Tibial nerve (tissue), 4 donors: ENCODE data around the gene TEX264. TPM values are rescaled to one million over a fixed set of nuclear protein-coding genes. Genes with fewer than 3 reads are reported as not detected.

Experiments used
- DNase-seq, 2 donors: peaks; one replicate each; pipeline ENCODE4 v3.0.0-alpha.2; 2019; ENCODE audit warnings: low spot score in 2 of 2
- H3K27ac ChIP-seq, 4 donors: fragments of 200-600 bp; sonication (generic) in 3 of 4; one replicate each; pipeline ENCODE4 v1.5.1; 2017 to 2019; ENCODE audit warnings: mild to moderate bottlenecking in 1 of 4
- H3K27me3 ChIP-seq, 2 donors: fragments of 200-600 bp; sonication (generic) in 1 of 2; one replicate each; pipeline versions ENCODE4 v1.5.1 to v1.6.0; 2017 to 2019
- H3K36me3 ChIP-seq, 3 donors: fragments of 200-600 bp; sonication (generic); one replicate each; pipeline ENCODE4 v1.5.1; 2018 to 2019
- H3K4me1 ChIP-seq, 4 donors: fragments of 200-600 bp; sonication (generic) in 3 of 4; one replicate each; pipeline ENCODE4 v1.5.1; 2017 to 2019
- H3K4me3 ChIP-seq, 4 donors: fragments of 200-600 bp; sonication (generic) in 3 of 4; one replicate each; pipeline ENCODE4 v1.5.1; 2017 to 2019; ENCODE audit warnings: mild to moderate bottlenecking in 1 of 4, moderate library complexity in 1 of 4
- H3K9me3 ChIP-seq, 4 donors: fragments of 200-600 bp; sonication (generic) in 3 of 4; one replicate each; pipeline ENCODE4 v1.5.1; 2017 to 2019
- EP300 ChIP-seq, 2 donors: sonication (generic); formaldehyde crosslinking; IDR thresholded peaks; one replicate each; pipeline ENCODE4 v1.6.1; 2017; ENCODE audit warnings: antibody characterized with exemption in 2 of 2, mild to moderate bottlenecking in 1 of 2
- POLR2A ChIP-seq, 2 donors: fragments of 450-650 bp; IDR thresholded peaks; one replicate each; pipeline ENCODE4 v1.6.1; 2017; ENCODE audit warnings: antibody characterized with exemption in 2 of 2, mild to moderate bottlenecking in 2 of 2, moderate library complexity in 2 of 2
- WGBS, 2 donors: methylation state at CpG; one replicate each; pipeline ENCODE4 v1.1.5; 2018; 5-methylcytosine and 5-hydroxymethylcytosine counted together
- total RNA-seq, 4 donors: library from RNA; depleted of rRNA; stranded (reverse); fragments of >200 nt; gene quantifications; one replicate each; pipeline ENCODE4 v1.1.0, GENCODE V29; 2016
- TF ChIP-seq, protein P1 (sequence below), 5 experiments: fragments of 200-600 bp in 3 of 5; fragments of 450-650 bp in 2 of 5; sonication (generic) in 3 of 5; IDR thresholded peaks; one replicate each; pipeline ENCODE4 v1.5.1; 2016 to 2019; ENCODE audit warnings: antibody characterized with exemption in 5 of 5, mild to moderate bottlenecking in 3 of 5, moderate library complexity in 2 of 5

The TEX264 gene
- total RNA-seq, 4 donors from 2014 or later: 68.8 to 80.0 (median 73.2) TPM

DNA sequence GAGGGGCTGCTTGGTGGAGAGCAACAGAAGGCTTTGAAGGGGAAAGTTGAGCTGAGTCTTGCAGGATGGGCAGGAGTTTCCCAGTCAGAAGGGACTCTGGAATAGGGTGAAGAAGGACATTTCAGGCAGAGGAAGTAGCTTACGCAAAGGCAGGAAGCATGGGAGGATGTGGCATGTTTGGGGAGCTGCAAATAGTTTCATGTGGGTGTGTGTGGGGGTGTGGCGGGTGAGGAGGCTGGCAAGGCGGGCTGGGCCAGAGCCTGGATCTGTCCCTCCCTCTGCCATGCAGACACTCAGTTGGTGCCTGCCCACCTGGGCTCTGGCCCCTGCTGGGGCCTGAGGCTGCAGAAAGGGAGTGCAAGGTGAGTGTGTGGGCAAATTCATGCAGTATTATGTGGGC, 10.4 kb downstream of the TEX264 start:
- H3K36me3 ChIP-seq: peaks cover 0 to 60% (median 6%) of the 10 kb centered on the region in 3 donors
- 39 to 46% methylated on average over 3 of the region's 3 CpGs for WGBS, 2 donors
- peak overlapping the region in 2 of 4 donors; percentile 17 to 29 for H3K27ac ChIP-seq
- no peaks in the 10 kb centered on the region for H3K9me3 ChIP-seq
- no peak overlapping the region for H3K4me3 ChIP-seq
- peaks cover 0 to 65% (median 22%) of the 10 kb centered on the region in 4 donors for H3K4me1 ChIP-seq
- TF ChIP-seq, protein P1, sequence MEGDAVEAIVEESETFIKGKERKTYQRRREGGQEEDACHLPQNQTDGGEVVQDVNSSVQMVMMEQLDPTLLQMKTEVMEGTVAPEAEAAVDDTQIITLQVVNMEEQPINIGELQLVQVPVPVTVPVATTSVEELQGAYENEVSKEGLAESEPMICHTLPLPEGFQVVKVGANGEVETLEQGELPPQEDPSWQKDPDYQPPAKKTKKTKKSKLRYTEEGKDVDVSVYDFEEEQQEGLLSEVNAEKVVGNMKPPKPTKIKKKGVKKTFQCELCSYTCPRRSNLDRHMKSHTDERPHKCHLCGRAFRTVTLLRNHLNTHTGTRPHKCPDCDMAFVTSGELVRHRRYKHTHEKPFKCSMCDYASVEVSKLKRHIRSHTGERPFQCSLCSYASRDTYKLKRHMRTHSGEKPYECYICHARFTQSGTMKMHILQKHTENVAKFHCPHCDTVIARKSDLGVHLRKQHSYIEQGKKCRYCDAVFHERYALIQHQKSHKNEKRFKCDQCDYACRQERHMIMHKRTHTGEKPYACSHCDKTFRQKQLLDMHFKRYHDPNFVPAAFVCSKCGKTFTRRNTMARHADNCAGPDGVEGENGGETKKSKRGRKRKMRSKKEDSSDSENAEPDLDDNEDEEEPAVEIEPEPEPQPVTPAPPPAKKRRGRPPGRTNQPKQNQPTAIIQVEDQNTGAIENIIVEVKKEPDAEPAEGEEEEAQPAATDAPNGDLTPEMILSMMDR (IDR thresholded peaks at IDR 0.05): no peak
- TF ChIP-seq POLR2A (IDR thresholded peaks at IDR 0.05) (no peak), EP300 (IDR thresholded peaks at IDR 0.05) (no peak)
- no peaks in the 10 kb centered on the region for H3K27me3 ChIP-seq
- DNase-seq: peak in 1 of 2 donors; percentile 30

DNA sequence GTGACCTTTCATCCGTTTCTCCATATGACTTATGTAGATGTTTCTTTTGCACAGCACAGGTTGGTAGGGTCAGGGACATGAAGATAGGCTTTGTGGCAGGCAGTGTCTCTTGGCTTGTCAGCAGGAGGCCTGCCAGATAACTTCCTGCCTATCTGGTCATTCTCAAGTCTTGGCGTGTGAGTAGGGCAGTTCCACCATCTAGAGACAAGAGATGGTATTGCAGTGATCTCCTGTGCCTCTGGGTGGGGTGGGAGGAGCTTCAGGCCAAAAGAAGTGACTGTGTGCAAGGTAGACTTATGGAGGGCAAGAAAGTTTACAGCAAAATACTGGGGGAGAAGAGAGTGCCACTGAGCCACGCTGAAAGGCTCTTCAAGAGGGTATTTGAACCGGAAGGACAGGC, 11.0 kb downstream of the TEX264 start:
- H3K4me1 ChIP-seq: peaks cover 0 to 71% (median 25%) of the 10 kb centered on the region in 4 donors
- peaks cover 0 to 60% (median 6%) of the 10 kb centered on the region in 3 donors for H3K36me3 ChIP-seq
- H3K9me3 ChIP-seq: no peaks in the 10 kb centered on the region
- peak overlapping the region in 1 of 4 donors; percentile 29 for H3K27ac ChIP-seq
- H3K4me3 ChIP-seq: no peak overlapping the region
- TF ChIP-seq EP300 (IDR thresholded peaks at IDR 0.05): no peak
- TF ChIP-seq POLR2A (IDR thresholded peaks at IDR 0.05): no peak
- TF ChIP-seq, protein P1 (IDR thresholded peaks at IDR 0.05): peak; percentile 64 to 79 (median 69)
- DNase-seq: peak in 1 of 2 donors; percentile 81
- 14 to 22% methylated on average over 4 of the region's 4 CpGs for WGBS, 2 donors
- H3K27me3 ChIP-seq: no peaks in the 10 kb centered on the region

DNA sequence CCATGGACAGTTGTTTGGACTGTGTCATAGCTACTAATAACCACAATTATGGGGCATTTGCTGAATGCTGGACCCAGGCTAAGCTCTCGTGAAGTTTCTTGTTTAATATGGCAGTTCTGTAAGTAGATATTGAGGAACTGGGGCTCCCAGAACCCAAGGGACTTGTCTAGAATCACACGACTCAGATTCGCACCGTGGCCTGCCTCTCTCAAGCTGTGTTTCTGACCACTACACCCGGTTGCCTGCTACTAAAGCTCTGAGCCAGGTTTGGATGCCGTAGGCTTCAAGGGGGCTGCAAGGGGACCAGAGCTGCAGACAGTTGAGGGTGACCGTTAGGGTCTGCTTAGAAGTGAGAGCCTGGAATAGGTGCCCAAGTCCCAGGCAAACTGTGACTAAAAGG, 11.5 kb downstream of the TEX264 start:
- no peaks in the 10 kb centered on the region for H3K27me3 ChIP-seq
- TF ChIP-seq POLR2A (IDR thresholded peaks at IDR 0.05) (no peak), EP300 (IDR thresholded peaks at IDR 0.05) (no peak)
- TF ChIP-seq, protein P1 (IDR thresholded peaks at IDR 0.05): no peak
- H3K27ac ChIP-seq: no peak overlapping the region
- no peaks in the 10 kb centered on the region for H3K9me3 ChIP-seq
- no peak overlapping the region for H3K4me3 ChIP-seq
- H3K4me1 ChIP-seq: peaks cover 0 to 71% (median 27%) of the 10 kb centered on the region in 4 donors
- WGBS, 2 donors: 66 to 78% methylated on average over 7 of the region's 7 CpGs
- peaks cover 0 to 60% (median 6%) of the 10 kb centered on the region in 3 donors for H3K36me3 ChIP-seq
- no peak for DNase-seq

DNA sequence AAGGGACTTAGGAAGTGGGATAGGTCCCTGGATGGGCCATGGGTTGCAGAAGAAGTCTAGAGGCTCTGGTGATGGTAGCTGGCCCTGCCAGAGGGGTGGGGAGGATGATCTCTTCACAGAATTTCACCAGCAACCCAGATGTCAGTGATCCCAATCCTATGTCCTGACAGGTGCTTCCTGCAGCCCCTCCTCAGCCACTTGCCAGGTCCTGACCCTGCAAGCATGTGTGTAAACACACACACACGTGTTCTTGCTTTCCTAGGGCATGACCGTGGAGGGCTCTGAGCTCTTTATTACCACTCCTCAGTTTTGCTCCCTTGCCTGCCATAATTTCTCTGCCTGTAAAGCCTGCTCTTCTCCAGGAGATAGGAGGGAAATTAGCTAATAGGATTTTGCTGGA, 12.5 kb downstream of the TEX264 start:
- Histone ChIP-seq H3K36me3 (peaks cover 0 to 60% (median 6%) of the 10 kb centered on the region in 3 donors), H3K4me1 (peaks cover 0 to 66% (median 27%) of the 10 kb centered on the region in 4 donors), H3K9me3 (no peaks in the 10 kb centered on the region), H3K4me3 (no peak overlapping the region), H3K27me3 (no peaks in the 10 kb centered on the region), H3K27ac (peak overlapping the region in 1 of 4 donors; percentile 67)
- no peak for DNase-seq
- WGBS, 2 donors: 49 to 62% methylated on average over 2 of the region's 2 CpGs
- no peak for TF ChIP-seq POLR2A (IDR thresholded peaks at IDR 0.05)
- TF ChIP-seq, protein P1 (IDR thresholded peaks at IDR 0.05): no peak
- TF ChIP-seq EP300 (IDR thresholded peaks at IDR 0.05): no peak

DNA sequence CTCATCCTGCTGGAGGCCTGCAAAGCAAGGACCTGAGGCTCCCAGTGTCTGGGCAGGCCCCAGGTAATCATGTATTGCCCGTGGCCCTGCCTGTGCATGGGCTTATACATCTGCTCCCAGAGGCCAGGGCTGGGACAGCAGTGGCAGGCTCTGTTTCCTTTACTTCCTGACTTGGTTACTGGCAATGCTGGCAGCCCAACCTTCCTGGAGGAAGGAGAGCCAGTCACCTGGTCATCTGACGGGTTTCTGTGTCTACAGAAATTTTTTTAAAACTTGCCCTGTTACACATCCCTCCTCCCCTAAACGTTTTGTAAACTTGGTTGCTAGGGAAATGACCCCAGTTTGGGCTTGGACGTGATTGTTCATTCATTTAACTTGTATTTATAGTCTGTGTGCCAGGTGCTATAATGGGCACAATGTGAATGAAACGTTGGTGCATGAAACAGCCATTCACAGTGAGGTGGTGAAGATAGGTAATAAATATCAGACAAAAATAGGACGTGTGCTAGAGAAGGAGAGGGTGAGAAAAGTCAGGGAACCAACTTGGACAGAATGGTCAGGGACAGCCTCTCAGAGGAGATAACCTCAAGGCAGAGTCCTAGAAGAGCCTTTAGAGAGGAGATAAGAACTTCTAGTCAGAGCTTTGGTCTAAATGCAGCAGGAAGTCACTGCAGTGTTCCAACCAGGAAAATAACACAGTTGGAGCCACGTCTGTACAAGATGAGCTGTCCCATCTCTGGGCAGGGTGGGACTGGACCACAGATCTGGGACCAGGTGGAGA, 14.1 kb downstream of the TEX264 start:
- H3K36me3 ChIP-seq: peaks cover 0 to 64% (median 6%) of the 10 kb centered on the region in 3 donors
- 50 to 59% methylated on average over 6 to 7 of the region's 7 CpGs for WGBS, 2 donors
- no peak overlapping the region for H3K4me3 ChIP-seq
- TF ChIP-seq POLR2A (IDR thresholded peaks at IDR 0.05) (no peak), EP300 (IDR thresholded peaks at IDR 0.05) (peak in 1 of 2 donors; percentile 24)
- peak overlapping the region in 2 of 4 donors; percentile 40 to 77 for H3K27ac ChIP-seq
- no peaks in the 10 kb centered on the region for H3K27me3 ChIP-seq
- DNase-seq: no peak
- H3K9me3 ChIP-seq: no peaks in the 10 kb centered on the region
- peaks cover 0 to 62% (median 27%) of the 10 kb centered on the region in 4 donors for H3K4me1 ChIP-seq
